ENCODE data around the gene LRRN2. TPM values are rescaled to one million over a fixed set of nuclear protein-coding genes. Genes with fewer than 3 reads are reported as not detected.

The LRRN2 gene
- total RNA-seq, 1 experiment from 2014 or later: 2.0 TPM

GRCh38 chr1:204728456-204728855 is 42.9 kb upstream of the LRRN2 start:
- no peak overlapping the region for H3K4me3 ChIP-seq (ENCODE audit: low read depth in 2 of 2, low read length in 2 of 2)
- ChIA-PET CTCF (no interaction called here), POLR2A (no interaction called here)
- in situ Hi-C loops (cut with HindIII; ENCODE audit: low pct_unique_long_range_greater_than_20kb, low sequenced_read_pairs) (no loop called here), intact Hi-C loops (cut with micrococcal nuclease; ENCODE audit: unreplicated experiment) (no loop called here)
- ATAC-seq (no peak), DNase-seq (ENCODE audit: low read depth, low spot score) (no peak)
- H3K36me3 ChIP-seq (ENCODE audit: control insufficient read depth, insufficient read depth, low read length): no peaks in the 10 kb centered on the region
- H3K4me1 ChIP-seq (ENCODE audit: control insufficient read depth, insufficient read depth, low read length): no peaks in the 10 kb centered on the region
- no peaks in the 10 kb centered on the region for H3K9me3 ChIP-seq (ENCODE audit: control insufficient read depth, insufficient read depth, low read depth, low read length)
- BruUV-seq (replicated peaks): no TSS peak
- TF ChIP-seq SIN3A (IDR thresholded peaks at IDR 0.05; ENCODE audit: borderline replicate concordance, insufficient read depth, low read depth, low read length) (no peak), TCF7L2 (IDR thresholded peaks at IDR 0.05; ENCODE audit: low read depth, low read length) (no peak), CTCF (IDR thresholded peaks at IDR 0.05) (no peak), POLR2AphosphoS5 (IDR thresholded peaks at IDR 0.05; ENCODE audit: low read depth, low read length) (no peak), REST (IDR thresholded peaks at IDR 0.05; ENCODE audit: insufficient read depth in 1 of 2, low read depth in 2 of 2, low read length in 1 of 2) (no peak)
- no peak overlapping the region for H3K27ac ChIP-seq (ENCODE audit: low read length)
- no peaks in the 10 kb centered on the region; the same call in 1 of the 2 replicates for H3K27me3 ChIP-seq (ENCODE audit: control insufficient read depth, insufficient read depth, low read length)

GRCh38 chr1:204728045-204728444 is 42.5 kb upstream of the LRRN2 start:
- intact Hi-C loops (cut with micrococcal nuclease; ENCODE audit: unreplicated experiment): no loop called here
- H3K27ac ChIP-seq (ENCODE audit: low read length): no peak overlapping the region
- POLR2A ChIA-PET: no interaction called here

More at GRCh38 chr1:204728045-204728444, 42.5 kb upstream of the LRRN2 start:
- BruUV-seq (replicated peaks): no TSS peak
- no peak overlapping the region for H3K4me3 ChIP-seq (ENCODE audit: low read depth in 2 of 2, low read length in 2 of 2)
- CTCF ChIA-PET: no interaction called here
- ATAC-seq (no peak), DNase-seq (ENCODE audit: low read depth, low spot score) (no peak)
- H3K27me3 ChIP-seq (ENCODE audit: control insufficient read depth, insufficient read depth, low read length): no peaks in the 10 kb centered on the region; the same call in 1 of the 2 replicates
- in situ Hi-C loops (cut with HindIII; ENCODE audit: low pct_unique_long_range_greater_than_20kb, low sequenced_read_pairs): no loop called here
- TF ChIP-seq TCF7L2 (IDR thresholded peaks at IDR 0.05; ENCODE audit: low read depth, low read length): no peak
- TF ChIP-seq CTCF (IDR thresholded peaks at IDR 0.05): no peak
- no peak for TF ChIP-seq REST (IDR thresholded peaks at IDR 0.05; ENCODE audit: insufficient read depth in 1 of 2, low read depth in 2 of 2, low read length in 1 of 2)
- no peak for TF ChIP-seq POLR2AphosphoS5 (IDR thresholded peaks at IDR 0.05; ENCODE audit: low read depth, low read length)
- no peak for TF ChIP-seq SIN3A (IDR thresholded peaks at IDR 0.05; ENCODE audit: borderline replicate concordance, insufficient read depth, low read depth, low read length)
- H3K36me3 ChIP-seq (ENCODE audit: control insufficient read depth, insufficient read depth, low read length): no peaks in the 10 kb centered on the region
- no peaks in the 10 kb centered on the region for H3K4me1 ChIP-seq (ENCODE audit: control insufficient read depth, insufficient read depth, low read length)
- H3K9me3 ChIP-seq (ENCODE audit: control insufficient read depth, insufficient read depth, low read depth, low read length): no peaks in the 10 kb centered on the region
